ENCODE data around the gene TSTD2. TPM values are rescaled to one million over a fixed set of nuclear protein-coding genes. Genes with fewer than 3 reads are reported as not detected.

Gene TSTD2
- polyA plus RNA-seq, 1 experiment: 17.3 TPM

GRCh38 chr9:97647996-97648395 is 14.8 kb upstream of the TSTD2 start:
- H3K9me3 ChIP-seq (ENCODE audit: control insufficient read depth, insufficient read depth, low read length): no peaks in the 10 kb centered on the region
- no peaks in the 10 kb centered on the region for H3K27me3 ChIP-seq (ENCODE audit: control insufficient read depth, insufficient read depth, low read length)
- TF ChIP-seq, protein P1, sequence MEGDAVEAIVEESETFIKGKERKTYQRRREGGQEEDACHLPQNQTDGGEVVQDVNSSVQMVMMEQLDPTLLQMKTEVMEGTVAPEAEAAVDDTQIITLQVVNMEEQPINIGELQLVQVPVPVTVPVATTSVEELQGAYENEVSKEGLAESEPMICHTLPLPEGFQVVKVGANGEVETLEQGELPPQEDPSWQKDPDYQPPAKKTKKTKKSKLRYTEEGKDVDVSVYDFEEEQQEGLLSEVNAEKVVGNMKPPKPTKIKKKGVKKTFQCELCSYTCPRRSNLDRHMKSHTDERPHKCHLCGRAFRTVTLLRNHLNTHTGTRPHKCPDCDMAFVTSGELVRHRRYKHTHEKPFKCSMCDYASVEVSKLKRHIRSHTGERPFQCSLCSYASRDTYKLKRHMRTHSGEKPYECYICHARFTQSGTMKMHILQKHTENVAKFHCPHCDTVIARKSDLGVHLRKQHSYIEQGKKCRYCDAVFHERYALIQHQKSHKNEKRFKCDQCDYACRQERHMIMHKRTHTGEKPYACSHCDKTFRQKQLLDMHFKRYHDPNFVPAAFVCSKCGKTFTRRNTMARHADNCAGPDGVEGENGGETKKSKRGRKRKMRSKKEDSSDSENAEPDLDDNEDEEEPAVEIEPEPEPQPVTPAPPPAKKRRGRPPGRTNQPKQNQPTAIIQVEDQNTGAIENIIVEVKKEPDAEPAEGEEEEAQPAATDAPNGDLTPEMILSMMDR (IDR thresholded peaks at IDR 0.05; ENCODE audit: low read depth, low read length): no peak
- no peak for DNase-seq (ENCODE audit: low read depth, low spot score)
- POLR2A ChIA-PET: no interaction called here
- H3K4me3 ChIP-seq (ENCODE audit: low read depth, low read length): no peak overlapping the region
- CTCF ChIA-PET: no interaction called here
- no peak overlapping the region for H3K27ac ChIP-seq (ENCODE audit: low read depth, low read length)

GRCh38 chr9:97645720-97646119 is 12.6 kb upstream of the TSTD2 start:
- ChIA-PET CTCF (interaction anchor here (0.6 to 1.0 kb wide), 4 partner anchors 15 to 255 kb away, joined by 3 to 5 read pairs (median 3); partner anchors contain the start of gene TMOD1), POLR2A (interaction anchor here (1.3 kb wide), 1 partner anchor 12 kb away, joined by 3 read pairs; the partner anchor contains the start of genes NCBP1 and TSTD2)
- TF ChIP-seq, protein P1 (IDR thresholded peaks at IDR 0.05; ENCODE audit: low read depth, low read length): no peak
- Histone ChIP-seq H3K4me3 (ENCODE audit: low read depth, low read length) (no peak overlapping the region), H3K9me3 (ENCODE audit: control insufficient read depth, insufficient read depth, low read length) (no peaks in the 10 kb centered on the region), H3K27me3 (ENCODE audit: control insufficient read depth, insufficient read depth, low read length) (no peaks in the 10 kb centered on the region), H3K27ac (ENCODE audit: low read depth, low read length) (no peak overlapping the region)
- DNase-seq (ENCODE audit: low read depth, low spot score): no peak

GRCh38 chr9:97640325-97640724 is 7.2 kb upstream of the TSTD2 start:
- H3K9me3 ChIP-seq (ENCODE audit: control insufficient read depth, insufficient read depth, low read length): no peaks in the 10 kb centered on the region; the same call in 1 of the 2 replicates
- H3K27me3 ChIP-seq (ENCODE audit: control insufficient read depth, insufficient read depth, low read length): no peaks in the 10 kb centered on the region
- H3K4me3 ChIP-seq (ENCODE audit: low read depth, low read length): no peak overlapping the region
- TF ChIP-seq, protein P1 (IDR thresholded peaks at IDR 0.05; ENCODE audit: low read depth, low read length): no peak
- ChIA-PET POLR2A (interaction anchor here (0.7 kb wide), 1 partner anchor 9 kb away, joined by 4 read pairs; no protein-coding TSS in a partner anchor), CTCF (interaction anchor here (1.5 to 1.7 kb wide), 2 partner anchors 25 to 171 kb away, joined by 4 to 7 read pairs; no protein-coding TSS in a partner anchor)
- H3K27ac ChIP-seq (ENCODE audit: low read depth, low read length): no peak overlapping the region
- DNase-seq (ENCODE audit: low read depth, low spot score): no peak

GRCh38 chr9:97638666-97639065 is 5.5 kb upstream of the TSTD2 start:
- TF ChIP-seq, protein P1 (IDR thresholded peaks at IDR 0.05; ENCODE audit: low read depth, low read length): peak; percentile 26
- no peak overlapping the region for H3K27ac ChIP-seq (ENCODE audit: low read depth, low read length)
- H3K9me3 ChIP-seq (ENCODE audit: control insufficient read depth, insufficient read depth, low read length): no peaks in the 10 kb centered on the region; the same call in 1 of the 2 replicates
- POLR2A ChIA-PET: interaction anchor here (0.6 kb wide), 1 partner anchor 284 kb away, joined by 3 read pairs; the partner anchor contains the start of gene TRMO
- H3K4me3 ChIP-seq (ENCODE audit: low read depth, low read length): no peak overlapping the region
- CTCF ChIA-PET: interaction anchor here (1.7 kb wide), 1 partner anchor 23 kb away, joined by 7 read pairs; no protein-coding TSS in a partner anchor
- H3K27me3 ChIP-seq (ENCODE audit: control insufficient read depth, insufficient read depth, low read length): no peaks in the 10 kb centered on the region
- DNase-seq (ENCODE audit: low read depth, low spot score): no peak

DNA sequence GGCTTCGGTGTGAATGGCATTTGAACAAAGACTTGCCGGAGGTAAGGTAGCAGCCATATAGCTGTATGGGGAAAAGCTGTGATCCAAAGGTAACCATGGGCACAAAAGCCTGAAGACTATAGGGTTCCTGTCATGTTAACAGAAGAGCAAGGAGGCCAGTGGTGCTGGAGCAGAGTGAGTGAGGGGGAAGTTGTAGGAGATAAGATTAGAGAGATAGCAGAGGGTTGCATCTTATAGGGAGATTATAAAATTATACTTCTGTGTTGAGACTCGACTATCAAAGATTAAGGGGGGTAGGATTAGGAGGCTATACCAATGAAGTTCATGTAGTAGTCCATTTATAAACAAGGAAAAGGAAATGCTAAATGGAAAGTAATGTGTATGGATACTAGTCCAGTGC is 3.7 kb upstream of the TSTD2 start:
- POLR2A ChIA-PET: interaction anchor here (0.7 kb wide), 1 partner anchor 41 kb away, joined by 3 read pairs; no protein-coding TSS in a partner anchor
- H3K27me3 ChIP-seq (ENCODE audit: control insufficient read depth, insufficient read depth, low read length): no peaks in the 10 kb centered on the region
- CTCF ChIA-PET: interaction anchor here (1.7 kb wide), 1 partner anchor 21 kb away, joined by 4 read pairs; no protein-coding TSS in a partner anchor
- H3K27ac ChIP-seq (ENCODE audit: low read depth, low read length): no peak overlapping the region
- TF ChIP-seq, protein P1 (IDR thresholded peaks at IDR 0.05; ENCODE audit: low read depth, low read length): no peak
- H3K9me3 ChIP-seq (ENCODE audit: control insufficient read depth, insufficient read depth, low read length): no peaks in the 10 kb centered on the region; the same call in 1 of the 2 replicates
- DNase-seq (ENCODE audit: low read depth, low spot score): no peak
- no peak overlapping the region for H3K4me3 ChIP-seq (ENCODE audit: low read depth, low read length)

All from AG04450 (cell line).